Heart left ventricle (tissue), 16 donors: ENCODE data around the gene TAS2R1. TPM values are rescaled to one million over a fixed set of nuclear protein-coding genes. Genes with fewer than 3 reads are reported as not detected.

Experiments used
- ATAC-seq, 4 donors: fragments of 200-7000 bp; cut with Tn5 transposase; one replicate each; pipeline ENCODE4 v1.9.1; 2020 to 2022; ENCODE audit warnings: moderate library complexity in 4 of 4, mild to moderate bottlenecking in 3 of 4, moderate number of reproducible peaks in 1 of 4
- DNase-seq, 5 donors: peaks; one replicate each; pipeline ENCODE4 v3.0.0-alpha.2; 2020
- H3K27ac ChIP-seq, 12 donors: fragments of 200-600 bp; sonication (generic) in 4 of 12; one replicate each; pipeline versions ENCODE4 v1.5.0 to v1.8.0; 2016 to 2022; ENCODE audit warnings: mild to moderate bottlenecking in 2 of 12
- H3K27me3 ChIP-seq, 9 donors: fragments of 200-600 bp; sonication (generic) in 2 of 9; one replicate each; pipeline versions ENCODE4 v1.5.1 to v1.8.0; 2016 to 2022; ENCODE audit warnings: mild to moderate bottlenecking in 3 of 9
- H3K36me3 ChIP-seq, 9 donors: fragments of 200-600 bp; sonication (generic) in 2 of 9; one replicate each; pipeline versions ENCODE4 v1.5.0 to v1.8.0; 2018 to 2022; ENCODE audit warnings: mild to moderate bottlenecking in 2 of 9
- H3K4me1 ChIP-seq, 12 donors: fragments of 200-600 bp; sonication (generic) in 4 of 12; one replicate each; pipeline versions ENCODE4 v1.5.0 to v1.8.0; 2016 to 2022; ENCODE audit warnings: mild to moderate bottlenecking in 3 of 12
- H3K4me3 ChIP-seq, 12 donors: fragments of 200-600 bp; sonication (generic) in 4 of 12; one replicate each; pipeline versions ENCODE4 v1.5.0 to v1.8.0; 2017 to 2022; ENCODE audit warnings: mild to moderate bottlenecking in 9 of 12, moderate library complexity in 4 of 12
- H3K9me3 ChIP-seq, 12 donors: fragments of 200-600 bp; sonication (generic) in 4 of 12; one replicate each; pipeline versions ENCODE4 v1.5.0 to v1.8.0; 2016 to 2022; ENCODE audit warnings: mild to moderate bottlenecking in 1 of 12
- POLR2A ChIP-seq, 2 donors: fragments of 450-650 bp; IDR thresholded peaks; one replicate each; pipeline ENCODE4 v1.6.1; 2017; ENCODE audit warnings: antibody characterized with exemption in 2 of 2, mild to moderate bottlenecking in 2 of 2, moderate library complexity in 2 of 2
- WGBS, 4 donors: extraction: QIAGEN DNeasy Blood & Tissue Kit in 2 of 4; methylation state at CpG; one replicate each; pipeline versions ENCODE4 v1.1.5 to v1.1.7; 2013 to 2018; 5-methylcytosine and 5-hydroxymethylcytosine counted together
- intact Hi-C, 10 donors: fragments of 100-400 bp; cut with DNase I; formaldehyde crosslinking; loops; one replicate each; pipeline versions ENCODE4 v1.11.1 to v1.14.2; 2022
- polyA plus RNA-seq, 2 donors: library from polyadenylated mRNA; stranded (reverse); fragments of 200-250 nt; gene quantifications; one replicate each; pipeline ENCODE4 v1.2.3, GENCODE V29; 2013
- total RNA-seq, 9 donors: library from RNA; depleted of rRNA in 2 of 9; stranded (reverse); fragments of >200 nt in 2 of 9; fragmentation: NEBNext Ultra II Directional in 3 of 9; extraction: Animal tissue kit (Norgen Biotek cat#: 25700) in 3 of 9; gene quantifications; one replicate each; pipeline versions ENCODE4 v1.1.0 to v1.2.4, GENCODE V29; 2016 to 2023
- TF ChIP-seq, protein P1 (sequence below), 12 donors: fragments of 200-600 bp; sonication (generic) in 4 of 12; IDR thresholded peaks; one replicate each; pipeline versions ENCODE4 v1.5.0 to v1.8.0; 2018 to 2022; ENCODE audit warnings: antibody characterized with exemption in 12 of 12, mild to moderate bottlenecking in 5 of 12
- donor health status: ischemic (EF 13 %, LVEDD 7.1; RV severe dilation, severe dysfunction).
- donor health status: healthy with polysubstance abuse.
- donor health status: DM: no; HTN: yes; CAD: no.
- donor health status: DM: no; HTN: no; CAD: no.
- donor health status: ischemic (EF 25% LVEDD 6.9; RV normal size, moderate dysfunction).
- donor health status: ischemic (EF 25% LVEDD 5.7; RV mildly dilated, moderate dysfunction).
- donor health status: healthy.
- donor health status: DM: yes; HTN: yes; CAD: no.
- donor health status: ischemic (EF 35%, LVEDD 5.7; RV mildly dilated, moderate dysfunction).
- donor health status: nonischemic (EF 11% LVEDD 7.7; RV severe dilation, severe dysfunction).
- donor health status: DM: yes; HTN: yes; CAD: no.
- donor health status: PGD.
- donor health status: ischemic (EF 29% LVEDD 5.4; RV normal size, mild dysfunction).
- donor health status: nonischemic (EF 23%, LVEDD 6.1; RV moderate dilation, normal function).

The TAS2R1 gene
- total and polyA plus RNA-seq, 11 donors, result not detected

GRCh38 chr5:9587135-9587534, 43.0 kb downstream of the TAS2R1 start:
- DNase-seq (no peak), ATAC-seq (no peak)
- intact Hi-C loops, result no loop called here
- H3K9me3 ChIP-seq, result no peaks in the 10 kb centered on the region
- no peak for TF ChIP-seq POLR2A (IDR thresholded peaks at IDR 0.05)
- TF ChIP-seq, protein P1, sequence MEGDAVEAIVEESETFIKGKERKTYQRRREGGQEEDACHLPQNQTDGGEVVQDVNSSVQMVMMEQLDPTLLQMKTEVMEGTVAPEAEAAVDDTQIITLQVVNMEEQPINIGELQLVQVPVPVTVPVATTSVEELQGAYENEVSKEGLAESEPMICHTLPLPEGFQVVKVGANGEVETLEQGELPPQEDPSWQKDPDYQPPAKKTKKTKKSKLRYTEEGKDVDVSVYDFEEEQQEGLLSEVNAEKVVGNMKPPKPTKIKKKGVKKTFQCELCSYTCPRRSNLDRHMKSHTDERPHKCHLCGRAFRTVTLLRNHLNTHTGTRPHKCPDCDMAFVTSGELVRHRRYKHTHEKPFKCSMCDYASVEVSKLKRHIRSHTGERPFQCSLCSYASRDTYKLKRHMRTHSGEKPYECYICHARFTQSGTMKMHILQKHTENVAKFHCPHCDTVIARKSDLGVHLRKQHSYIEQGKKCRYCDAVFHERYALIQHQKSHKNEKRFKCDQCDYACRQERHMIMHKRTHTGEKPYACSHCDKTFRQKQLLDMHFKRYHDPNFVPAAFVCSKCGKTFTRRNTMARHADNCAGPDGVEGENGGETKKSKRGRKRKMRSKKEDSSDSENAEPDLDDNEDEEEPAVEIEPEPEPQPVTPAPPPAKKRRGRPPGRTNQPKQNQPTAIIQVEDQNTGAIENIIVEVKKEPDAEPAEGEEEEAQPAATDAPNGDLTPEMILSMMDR (IDR thresholded peaks at IDR 0.05), result no peak
- H3K4me1 ChIP-seq, result no peaks in the 10 kb centered on the region
- H3K27me3 ChIP-seq, result no peaks in the 10 kb centered on the region
- H3K27ac ChIP-seq, result no peak overlapping the region
- H3K36me3 ChIP-seq, result no peaks in the 10 kb centered on the region
- no peak overlapping the region for H3K4me3 ChIP-seq

DNA sequence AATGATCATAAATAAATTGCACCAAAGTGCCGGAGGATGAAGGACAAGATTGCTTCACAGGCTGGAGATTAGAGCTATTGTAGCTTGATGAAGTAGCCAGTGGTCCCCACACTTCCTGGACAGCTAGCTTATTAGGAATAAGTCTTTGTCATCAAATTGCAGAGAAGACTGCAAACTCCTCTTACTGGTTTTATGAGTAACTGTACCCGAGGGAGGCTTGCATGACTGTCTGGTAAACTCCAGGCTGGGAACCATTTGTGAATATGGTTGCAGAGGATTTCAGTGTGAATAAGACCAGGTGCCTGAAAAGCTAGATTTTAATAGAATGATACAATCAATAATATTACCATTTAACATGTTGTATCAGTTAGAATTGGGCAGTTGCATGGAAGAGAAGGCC, 47.7 kb downstream of the TAS2R1 start:
- TF ChIP-seq, protein P1 (IDR thresholded peaks at IDR 0.05), result no peak
- no peak for TF ChIP-seq POLR2A (IDR thresholded peaks at IDR 0.05)
- Histone ChIP-seq H3K36me3 (no peaks in the 10 kb centered on the region), H3K9me3 (peaks cover 0 to 9% (median 0%) of the 10 kb centered on the region in 12 donors), H3K27me3 (no peaks in the 10 kb centered on the region), H3K4me1 (no peaks in the 10 kb centered on the region), H3K4me3 (no peak overlapping the region), H3K27ac (no peak overlapping the region)
- ATAC-seq (no peak), DNase-seq (no peak)
- intact Hi-C loops, result no loop called here
- WGBS, 4 donors, result 69 to 84% (median 80%) methylated on average over 2 of the region's 2 CpGs

Other genes with a start within 250 kb of the TAS2R1 start
- gene SEMA5A, start 84.3 kb downstream of the TAS2R1 start, total RNA-seq, result 10 to 100 TPM; 22.8 to 71.5 (median 41.3) TPM
- 1 to 10 TPM; 4.6 to 4.7 TPM for gene SEMA5A, start 84.3 kb downstream of the TAS2R1 start, polyA plus RNA-seq